ENCODE data around the gene AEBP1.

The AEBP1 gene

DNA sequence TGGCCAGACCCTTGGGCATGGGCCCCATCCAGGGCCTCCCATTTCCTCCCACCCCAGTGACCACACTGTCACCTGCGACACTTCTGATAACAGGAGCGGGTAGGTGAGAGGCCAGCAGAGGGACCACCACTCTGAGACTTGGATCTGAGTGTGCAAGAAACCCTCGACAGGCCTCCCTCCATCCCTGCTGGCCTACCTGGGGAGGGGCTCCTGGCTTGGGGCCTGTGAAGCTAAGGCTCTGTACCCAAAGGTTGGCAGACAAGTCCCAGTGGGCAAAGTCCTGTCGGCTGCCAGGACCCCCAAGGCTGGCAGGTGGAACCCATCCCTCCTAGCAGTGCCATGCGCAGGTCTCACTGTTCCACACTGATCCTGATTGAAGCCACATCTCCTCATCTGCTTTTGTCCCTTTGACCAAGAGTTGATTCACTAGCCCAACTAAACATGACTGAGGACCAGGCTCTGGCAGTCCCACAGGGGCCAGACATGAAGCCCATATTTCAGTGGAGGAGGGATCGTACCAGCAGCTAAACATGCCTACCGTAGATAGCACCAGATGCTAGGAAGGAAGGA is 37.6 kb upstream of the AEBP1 start:
- DNase-seq (ENCODE audit: low spot score), result no peak

DNA sequence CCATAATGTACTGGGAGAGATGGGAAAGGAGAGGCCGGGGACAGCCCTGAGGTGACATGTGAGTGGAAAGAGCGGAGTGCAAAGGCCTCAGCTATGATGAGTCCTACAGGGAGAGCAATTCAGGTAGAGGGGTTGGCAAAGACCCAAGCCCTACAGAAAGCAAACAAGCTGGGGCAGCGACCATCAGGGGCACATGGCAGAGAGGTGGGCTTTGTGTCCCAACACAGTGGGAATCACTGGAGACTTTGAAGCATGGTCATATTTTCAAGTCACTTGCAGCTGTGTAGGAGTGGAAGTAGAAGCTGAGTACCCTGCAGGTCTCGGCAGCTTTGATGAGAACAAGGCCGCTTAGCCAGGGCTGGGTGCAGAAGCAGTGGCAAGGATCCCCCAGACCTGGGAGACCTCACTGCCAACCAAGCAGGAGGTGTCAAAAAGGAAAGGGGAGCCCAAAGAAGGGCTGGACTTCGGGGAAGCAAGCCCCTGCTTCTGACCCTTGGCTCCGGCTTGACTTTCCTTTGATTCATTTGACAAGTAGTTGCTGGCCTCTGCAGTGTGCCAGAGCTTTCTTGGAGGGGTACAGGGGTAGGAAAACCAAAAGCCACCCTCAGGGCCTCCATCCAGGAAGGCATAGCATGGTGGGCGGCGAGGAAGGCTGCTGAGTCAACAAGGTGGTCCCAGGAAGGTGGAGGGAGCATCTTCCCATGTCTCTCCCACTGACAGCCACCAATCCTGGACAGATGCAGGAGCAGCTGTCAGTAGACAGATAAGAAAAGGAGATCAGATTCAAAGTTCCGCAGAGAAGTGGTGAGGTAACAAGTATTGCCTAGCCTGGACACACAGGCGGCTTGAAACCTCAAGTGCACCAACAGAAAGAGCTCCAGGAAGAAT is 36.8 kb upstream of the AEBP1 start:
- no peak for DNase-seq (ENCODE audit: low spot score)

- no peak for DNase-seq (ENCODE audit: low spot score)
Measured at GRCh38 chr7:44068054-44068453, 36.1 kb upstream of the AEBP1 start.

DNA sequence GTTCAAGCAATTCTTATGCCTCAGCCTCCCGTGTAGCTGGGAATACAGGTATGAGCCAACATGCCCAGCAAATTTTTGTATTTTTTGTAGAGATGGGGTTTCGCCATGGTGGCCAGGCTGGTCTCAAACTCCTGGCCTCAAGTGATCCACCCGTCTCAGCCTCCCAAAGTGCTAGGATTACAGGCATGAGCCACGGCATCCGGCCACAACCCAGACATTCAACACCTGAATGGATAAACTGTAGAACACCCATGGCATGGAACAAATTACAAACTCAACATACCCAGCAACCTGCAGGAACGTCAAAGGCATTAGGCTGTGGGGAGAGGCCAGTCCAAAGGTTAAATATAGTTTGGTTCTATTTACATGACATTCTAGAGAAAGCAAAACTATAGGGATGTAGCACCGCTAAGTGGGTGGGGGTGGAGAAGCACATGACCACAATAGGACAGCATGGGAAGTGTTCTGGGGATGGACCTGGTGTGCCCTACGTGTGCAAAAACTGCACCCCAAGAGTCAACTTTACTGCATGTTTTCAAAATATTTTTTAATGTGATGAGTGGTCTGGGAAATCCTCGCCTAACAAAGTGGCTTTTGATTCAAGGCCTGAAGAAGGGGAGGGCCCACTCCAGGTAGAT is 32.3 kb upstream of the AEBP1 start:
- peak; percentile 49 for DNase-seq (ENCODE audit: low spot score)

- peak; percentile 81 for DNase-seq (ENCODE audit: low spot score)
Measured at GRCh38 chr7:44072364-44073231, 31.5 kb upstream of the AEBP1 start.

DNA sequence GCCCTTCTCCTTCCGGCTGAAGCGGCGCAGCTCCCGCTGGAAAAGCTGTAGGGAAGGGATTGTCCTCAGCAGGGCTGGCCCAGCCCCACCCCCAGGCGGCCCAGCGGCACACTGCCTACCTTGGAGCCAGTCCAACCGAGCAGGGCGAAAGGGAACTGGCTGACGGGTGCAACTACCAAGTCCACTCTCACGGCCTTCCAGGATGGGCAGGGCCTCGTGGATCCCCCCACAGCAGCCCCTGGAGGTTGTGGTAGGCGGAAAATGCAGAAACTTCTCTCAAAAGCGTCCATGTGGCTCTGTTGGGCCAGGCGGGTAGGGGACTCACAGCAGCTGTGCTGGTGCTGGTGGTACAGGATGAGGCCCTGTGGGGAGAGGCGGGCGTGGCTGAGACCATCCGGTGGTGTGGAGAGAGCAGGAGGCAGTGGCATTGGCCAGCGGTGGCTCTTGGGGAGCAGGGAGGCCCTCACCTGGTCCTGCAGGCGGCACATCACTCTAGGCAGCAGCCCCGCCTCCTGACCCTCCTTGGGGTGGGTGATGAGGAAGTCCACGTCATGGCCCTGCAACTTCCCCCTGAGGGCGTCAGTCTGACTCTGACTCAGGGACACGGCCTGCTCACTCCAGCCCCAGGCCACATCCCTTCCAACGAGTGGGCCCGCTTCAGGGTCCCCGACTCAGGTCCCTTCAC is 30.3 kb upstream of the AEBP1 start:
- no peak for DNase-seq (ENCODE audit: low spot score)

DNA sequence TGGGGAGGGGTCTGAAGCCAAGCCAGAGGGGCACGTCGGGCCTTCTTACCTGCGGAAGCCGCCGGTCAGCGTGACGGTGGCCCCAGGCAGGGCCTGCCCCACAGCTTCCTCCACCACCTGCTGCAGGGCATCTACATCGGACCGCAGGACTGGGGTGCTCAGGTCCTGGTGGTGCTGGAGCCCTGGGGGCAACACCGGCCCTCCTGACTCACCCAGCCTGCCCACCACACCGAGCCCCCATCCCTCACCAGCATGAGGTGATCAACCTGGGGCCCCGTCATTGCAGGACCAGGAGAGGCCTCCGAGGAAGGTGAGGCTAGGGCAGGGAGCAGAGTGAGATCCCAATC is 29.8 kb upstream of the AEBP1 start:
- DNase-seq (ENCODE audit: low spot score), result no peak

GRCh38 chr7:44075296-44076075 is 28.7 kb upstream of the AEBP1 start:
- DNase-seq (ENCODE audit: low spot score), result no peak

GRCh38 chr7:44076101-44076895 is 27.8 kb upstream of the AEBP1 start:
- no peak for DNase-seq (ENCODE audit: low spot score)

DNA sequence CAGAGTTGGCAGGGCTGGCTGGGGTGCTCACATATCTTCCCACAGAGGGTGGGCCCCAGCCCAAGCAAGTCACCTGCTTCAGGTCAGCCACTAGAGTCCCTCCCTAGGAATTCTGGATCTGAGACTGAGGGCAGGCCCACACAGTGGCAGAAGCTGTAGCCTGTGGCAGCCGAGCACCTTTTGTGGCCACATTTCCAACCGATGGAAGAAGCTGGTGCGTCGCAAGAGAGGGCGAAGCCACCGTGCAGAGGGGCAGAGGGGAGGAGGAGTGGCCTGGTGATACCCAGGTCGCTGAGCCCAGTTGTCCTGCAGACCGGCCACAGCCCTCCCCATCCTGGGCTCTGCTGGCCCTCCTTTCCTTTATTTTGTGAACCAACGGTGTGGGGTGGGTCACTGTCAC is 27.1 kb upstream of the AEBP1 start:
- DNase-seq (ENCODE audit: low spot score), result no peak

GRCh38 chr7:44077681-44078091 is 26.5 kb upstream of the AEBP1 start:
- DNase-seq (ENCODE audit: low spot score), result no peak

GRCh38 chr7:44078521-44078920 is 25.6 kb upstream of the AEBP1 start:
- DNase-seq (ENCODE audit: low spot score), result no peak

GRCh38 chr7:44079331-44080021 is 24.7 kb upstream of the AEBP1 start:
- DNase-seq (ENCODE audit: low spot score), result no peak

GRCh38 chr7:44080118-44080517 is 24.0 kb upstream of the AEBP1 start:
- DNase-seq (ENCODE audit: low spot score), result no peak

- no peak for DNase-seq (ENCODE audit: low spot score)
Measured at GRCh38 chr7:44080686-44081265, 23.4 kb upstream of the AEBP1 start.

DNA sequence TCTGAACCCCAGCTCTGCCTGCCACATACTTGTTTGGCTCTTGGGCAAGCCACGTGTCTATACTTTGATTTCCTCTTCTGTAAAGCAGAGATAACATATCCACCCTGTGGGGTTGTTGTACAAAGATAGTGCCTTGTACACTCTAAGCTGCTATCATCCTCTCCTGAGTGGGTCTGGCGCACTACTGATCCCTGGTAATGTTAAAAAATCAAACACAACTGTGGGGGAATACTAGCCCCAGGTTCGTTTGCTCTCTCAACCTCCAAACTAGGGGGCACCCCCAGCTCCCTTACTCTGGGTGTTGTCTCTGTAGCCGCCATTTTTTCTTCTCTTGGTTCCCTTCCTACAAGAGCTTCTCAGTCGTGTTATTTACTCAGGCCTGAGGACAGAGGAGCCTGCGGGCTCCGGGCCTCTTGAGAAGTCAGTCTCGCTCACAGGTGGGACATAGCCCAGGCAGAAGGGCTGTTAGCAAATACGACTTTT is 22.8 kb upstream of the AEBP1 start:
- no peak for DNase-seq (ENCODE audit: low spot score)

GRCh38 chr7:44082541-44083207 is 21.5 kb upstream of the AEBP1 start:
- DNase-seq (ENCODE audit: low spot score), result peak; percentile 99

DNA sequence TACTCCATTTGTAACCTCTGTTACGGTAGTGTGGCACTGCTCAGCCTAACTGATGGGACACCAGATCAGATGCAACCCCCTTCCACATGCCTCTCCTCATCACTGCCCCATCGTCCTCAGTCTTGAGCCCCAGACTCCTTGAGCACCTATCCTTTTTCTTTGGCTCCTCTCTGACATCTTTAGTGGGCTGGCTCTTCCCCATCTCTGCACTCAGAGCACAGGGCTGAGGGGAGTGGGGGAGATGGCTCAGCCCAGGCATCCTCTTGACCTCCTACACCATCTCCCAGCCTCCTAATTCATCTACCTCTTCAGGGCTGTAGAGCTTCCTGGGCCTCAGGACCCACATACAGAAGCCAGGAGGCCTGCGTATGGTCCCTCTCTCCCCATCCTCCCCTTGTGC is 20.3 kb upstream of the AEBP1 start:
- no peak for DNase-seq (ENCODE audit: low spot score)

All from HuH-7.5 (cell line).